ENCODE data around the gene FAM98C. TPM values are rescaled to one million over a fixed set of nuclear protein-coding genes. Genes with fewer than 3 reads are reported as not detected.

Gene FAM98C
- total RNA-seq, 1 donor from 2014 or later, result 17.9 TPM

- H3K27ac Mint-ChIP-seq, result no peak overlapping the region
- no peak overlapping the region for H3K4me3 Mint-ChIP-seq
- no peak for DNase-seq (ENCODE audit: low spot score in 2 of 2, unreplicated experiment in 2 of 2)
- H3K4me1 Mint-ChIP-seq, result peaks cover 2% of the 10 kb centered on the region
- peaks cover 25% of the 10 kb centered on the region for H3K36me3 Mint-ChIP-seq
- TF ChIP-seq CTCF (IDR thresholded peaks at IDR 0.05; ENCODE audit: unreplicated experiment), result no peak
- peaks cover 22% of the 10 kb centered on the region for H3K27me3 Mint-ChIP-seq (ENCODE audit: low read depth)
- H3K9me3 Mint-ChIP-seq, result peaks cover 14% of the 10 kb centered on the region
Observed at GRCh38 chr19:38395381-38396114, 7.3 kb upstream of the FAM98C start.

- TF ChIP-seq CTCF (IDR thresholded peaks at IDR 0.05; ENCODE audit: unreplicated experiment), result no peak
- Mint-ChIP-seq H3K4me3 (no peak overlapping the region), H3K36me3 (peaks cover 16% of the 10 kb centered on the region), H3K4me1 (peaks cover 2% of the 10 kb centered on the region), H3K27me3 (ENCODE audit: low read depth) (peaks cover 16% of the 10 kb centered on the region), H3K9me3 (peaks cover 11% of the 10 kb centered on the region), H3K27ac (no peak overlapping the region)
- DNase-seq (ENCODE audit: low spot score in 2 of 2, unreplicated experiment in 2 of 2), result no peak
Observed at GRCh38 chr19:38399081-38399480, 3.8 kb upstream of the FAM98C start.

GRCh38 chr19:38399537-38399936 lies 3.4 kb upstream of the FAM98C start:
- peaks cover 2% of the 10 kb centered on the region for H3K4me1 Mint-ChIP-seq
- H3K27ac Mint-ChIP-seq, result no peak overlapping the region
- H3K36me3 Mint-ChIP-seq, result peaks cover 13% of the 10 kb centered on the region
- DNase-seq (ENCODE audit: low spot score in 2 of 2, unreplicated experiment in 2 of 2), result no peak
- peaks cover 15% of the 10 kb centered on the region for H3K27me3 Mint-ChIP-seq (ENCODE audit: low read depth)
- peaks cover 11% of the 10 kb centered on the region for H3K9me3 Mint-ChIP-seq
- H3K4me3 Mint-ChIP-seq, result no peak overlapping the region
- TF ChIP-seq CTCF (IDR thresholded peaks at IDR 0.05; ENCODE audit: unreplicated experiment), result no peak

- H3K4me3 Mint-ChIP-seq, result no peak overlapping the region
- no peak for TF ChIP-seq CTCF (IDR thresholded peaks at IDR 0.05; ENCODE audit: unreplicated experiment)
- peaks cover 2% of the 10 kb centered on the region for H3K4me1 Mint-ChIP-seq
- peaks cover 8% of the 10 kb centered on the region for H3K36me3 Mint-ChIP-seq
- no peak for DNase-seq (ENCODE audit: low spot score in 2 of 2, unreplicated experiment in 2 of 2)
- no peak overlapping the region for H3K27ac Mint-ChIP-seq
- H3K9me3 Mint-ChIP-seq, result peaks cover 6% of the 10 kb centered on the region
- peaks cover 15% of the 10 kb centered on the region for H3K27me3 Mint-ChIP-seq (ENCODE audit: low read depth)
Observed at GRCh38 chr19:38400361-38400760, 2.5 kb upstream of the FAM98C start.

GRCh38 chr19:38401148-38401547 lies 1.7 kb upstream of the FAM98C start:
- H3K27me3 Mint-ChIP-seq (ENCODE audit: low read depth), result peaks cover 15% of the 10 kb centered on the region
- no peak for DNase-seq (ENCODE audit: low spot score in 2 of 2, unreplicated experiment in 2 of 2)
- no peak overlapping the region for H3K4me3 Mint-ChIP-seq
- peaks cover 6% of the 10 kb centered on the region for H3K9me3 Mint-ChIP-seq
- no peak overlapping the region for H3K27ac Mint-ChIP-seq
- peaks cover 8% of the 10 kb centered on the region for H3K36me3 Mint-ChIP-seq
- H3K4me1 Mint-ChIP-seq, result peaks cover 2% of the 10 kb centered on the region
- TF ChIP-seq CTCF (IDR thresholded peaks at IDR 0.05; ENCODE audit: unreplicated experiment), result no peak
